A673 (cell line): Measurements from ENCODE around the gene SERPINI2.

Experiments
- CTCF ChIP-seq: fragments of 300-800, 200-600 bp; sonication (generic); conservative IDR thresholded peaks from 2 replicates; pipeline ENCODE4 v1.5.1; 2017; ENCODE audit warnings: low read depth, mild to moderate bottlenecking, antibody characterized with exemption, low read length, moderate library complexity, mixed read lengths
- EZH2 ChIP-seq: fragments of 200-600 bp; sonication (generic); IDR thresholded peaks from 2 replicates; pipeline ENCODE4 v1.6.1; 2017; ENCODE audit warnings: borderline replicate concordance, low read depth, mild to moderate bottlenecking, mixed read lengths, antibody characterized with exemption, low read length; ENCODE audit not compliant: poor library complexity, severe bottlenecking

- TF ChIP-seq CTCF: no peak
- no peak for TF ChIP-seq EZH2
Measured at GRCh38 chr3:167450195-167450594, 23.6 kb downstream of the SERPINI2 start.
